GM18508 (cell line): Measurements from ENCODE around the gene PDP2.
"Not testable (repeated sequence)": the region's sequence is repeated elsewhere in the genome, so short reads cannot be mapped to it uniquely, and the experiment has no call there.

Experiments
- ATAC-seq: cut with Tn5 transposase; IDR thresholded peaks from one replicate; pipeline ENCODE4 v1.9.1; 2021; ENCODE audit warnings: moderate number of reproducible peaks; ENCODE audit not compliant: insufficient read depth, unreplicated experiment

The PDP2 gene

GRCh38 chr16:66853261-66854139 is 26.8 kb upstream of the PDP2 start:
- no peak for ATAC-seq

- no peak for ATAC-seq
Measured at GRCh38 chr16:66856184-66856730, 24.1 kb upstream of the PDP2 start.

- no peak for ATAC-seq
Measured at GRCh38 chr16:66856801-66857200, 23.5 kb upstream of the PDP2 start.

- no peak for ATAC-seq
Measured at GRCh38 chr16:66857437-66857836, 22.9 kb upstream of the PDP2 start.

GRCh38 chr16:66858740-66859396 is 21.4 kb upstream of the PDP2 start:
- ATAC-seq = no peak

GRCh38 chr16:66859397-66860068 is 20.8 kb upstream of the PDP2 start:
- no peak for ATAC-seq

- ATAC-seq = no peak
Measured at GRCh38 chr16:66862023-66862520, 18.2 kb upstream of the PDP2 start.

GRCh38 chr16:66863707-66864106 is 16.6 kb upstream of the PDP2 start:
- no peak for ATAC-seq

GRCh38 chr16:66869424-66869823 is 10.9 kb upstream of the PDP2 start:
- no peak for ATAC-seq

GRCh38 chr16:66871363-66871762 is 9.0 kb upstream of the PDP2 start:
- not testable (repeated sequence) for ATAC-seq

- no peak for ATAC-seq
Measured at GRCh38 chr16:66871840-66872239, 8.5 kb upstream of the PDP2 start.

GRCh38 chr16:66872559-66872942 is 7.8 kb upstream of the PDP2 start:
- ATAC-seq = no peak

- ATAC-seq = peak; percentile 60
Measured at GRCh38 chr16:66872943-66873684, 7.2 kb upstream of the PDP2 start.

- ATAC-seq = no peak
Measured at GRCh38 chr16:66873685-66874055, 6.6 kb upstream of the PDP2 start.

- no peak for ATAC-seq
Measured at GRCh38 chr16:66874079-66874775, 6.1 kb upstream of the PDP2 start.

- ATAC-seq = no peak
Measured at GRCh38 chr16:66878067-66878466, 2.2 kb upstream of the PDP2 start.

GRCh38 chr16:66881014-66881417 is 701 bp downstream of the PDP2 start:
- no peak for ATAC-seq

GRCh38 chr16:66881560-66881959 is 1.2 kb downstream of the PDP2 start:
- ATAC-seq = no peak

GRCh38 chr16:66881964-66882508 is 1.7 kb downstream of the PDP2 start:
- no peak for ATAC-seq
